ENCODE data around the gene KCTD16. TPM values are rescaled to one million over a fixed set of nuclear protein-coding genes. Genes with fewer than 3 reads are reported as not detected.

KCTD16 gene
- polyA plus RNA-seq, 1 of the 3 experiments (the other 2 are of a cell fraction) = 0.03 TPM

- TF ChIP-seq NRF1 (IDR thresholded peaks at IDR 0.05; ENCODE audit: low read depth, low read length) = no peak
- TF ChIP-seq, protein P1, sequence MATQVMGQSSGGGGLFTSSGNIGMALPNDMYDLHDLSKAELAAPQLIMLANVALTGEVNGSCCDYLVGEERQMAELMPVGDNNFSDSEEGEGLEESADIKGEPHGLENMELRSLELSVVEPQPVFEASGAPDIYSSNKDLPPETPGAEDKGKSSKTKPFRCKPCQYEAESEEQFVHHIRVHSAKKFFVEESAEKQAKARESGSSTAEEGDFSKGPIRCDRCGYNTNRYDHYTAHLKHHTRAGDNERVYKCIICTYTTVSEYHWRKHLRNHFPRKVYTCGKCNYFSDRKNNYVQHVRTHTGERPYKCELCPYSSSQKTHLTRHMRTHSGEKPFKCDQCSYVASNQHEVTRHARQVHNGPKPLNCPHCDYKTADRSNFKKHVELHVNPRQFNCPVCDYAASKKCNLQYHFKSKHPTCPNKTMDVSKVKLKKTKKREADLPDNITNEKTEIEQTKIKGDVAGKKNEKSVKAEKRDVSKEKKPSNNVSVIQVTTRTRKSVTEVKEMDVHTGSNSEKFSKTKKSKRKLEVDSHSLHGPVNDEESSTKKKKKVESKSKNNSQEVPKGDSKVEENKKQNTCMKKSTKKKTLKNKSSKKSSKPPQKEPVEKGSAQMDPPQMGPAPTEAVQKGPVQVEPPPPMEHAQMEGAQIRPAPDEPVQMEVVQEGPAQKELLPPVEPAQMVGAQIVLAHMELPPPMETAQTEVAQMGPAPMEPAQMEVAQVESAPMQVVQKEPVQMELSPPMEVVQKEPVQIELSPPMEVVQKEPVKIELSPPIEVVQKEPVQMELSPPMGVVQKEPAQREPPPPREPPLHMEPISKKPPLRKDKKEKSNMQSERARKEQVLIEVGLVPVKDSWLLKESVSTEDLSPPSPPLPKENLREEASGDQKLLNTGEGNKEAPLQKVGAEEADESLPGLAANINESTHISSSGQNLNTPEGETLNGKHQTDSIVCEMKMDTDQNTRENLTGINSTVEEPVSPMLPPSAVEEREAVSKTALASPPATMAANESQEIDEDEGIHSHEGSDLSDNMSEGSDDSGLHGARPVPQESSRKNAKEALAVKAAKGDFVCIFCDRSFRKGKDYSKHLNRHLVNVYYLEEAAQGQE (IDR thresholded peaks at IDR 0.05; ENCODE audit: low read depth, low read length) = no peak
- TF ChIP-seq, protein P2, sequence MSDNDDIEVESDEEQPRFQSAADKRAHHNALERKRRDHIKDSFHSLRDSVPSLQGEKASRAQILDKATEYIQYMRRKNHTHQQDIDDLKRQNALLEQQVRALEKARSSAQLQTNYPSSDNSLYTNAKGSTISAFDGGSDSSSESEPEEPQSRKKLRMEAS (IDR thresholded peaks at IDR 0.05; ENCODE audit: low read depth) = no peak
- TF ChIP-seq EZH2phosphoT487 (IDR thresholded peaks at IDR 0.05; ENCODE audit: borderline replicate concordance, low read depth) = no peak
- TF ChIP-seq RFX5 (IDR thresholded peaks at IDR 0.05; ENCODE audit: low read length) = no peak
- no peak for TF ChIP-seq RAD21 (IDR thresholded peaks at IDR 0.05; ENCODE audit: low read length)
- no peak for TF ChIP-seq JUND (IDR thresholded peaks at IDR 0.05)
- TF ChIP-seq SMC3 (IDR thresholded peaks at IDR 0.05; ENCODE audit: low read depth, low read length) = no peak
Observed at GRCh38 chr5:144451187-144451973, 280.7 kb downstream of the KCTD16 start (continued).

- CTCF ChIA-PET = interaction anchor here (0.6 to 2.1 kb wide), 2 partner anchors 14 to 1370 kb away, joined by 3 to 7 read pairs; no protein-coding TSS in a partner anchor
- H3K9me3 ChIP-seq = no peaks in the 10 kb centered on the region
Observed at GRCh38 chr5:144453753-144454152, 283.1 kb downstream of the KCTD16 start.

More at GRCh38 chr5:144453753-144454152, 283.1 kb downstream of the KCTD16 start:
- POLR2A ChIA-PET = no interaction called here
- Histone ChIP-seq H3K9ac (no peak overlapping the region), H3K36me3 (replicated peaks in 1 of 2; ENCODE audit: control insufficient read depth in 1 of 2, insufficient read depth in 2 of 2, low read length in 1 of 2) (no peaks in the 10 kb centered on the region), H2AFZ (ENCODE audit: low read depth) (no peak overlapping the region), H3K27me3 (ENCODE audit: insufficient read depth) (no peaks in the 10 kb centered on the region), H3K27ac (ENCODE audit: low read depth in 2 of 2, low read length in 1 of 2) (no peak overlapping the region), H3K9me2 (no peaks in the 10 kb centered on the region), H3F3A (replicated peaks; ENCODE audit: insufficient read depth) (no peaks in the 10 kb centered on the region), H3K79me2 (ENCODE audit: insufficient read depth) (no peaks in the 10 kb centered on the region), H4K20me1 (ENCODE audit: insufficient read depth) (no peaks in the 10 kb centered on the region), H3K4me1 (ENCODE audit: control insufficient read depth in 1 of 2, insufficient read depth in 2 of 2, low read depth in 1 of 2, low read length in 1 of 2) (no peaks in the 10 kb centered on the region), H3K4me3 (ENCODE audit: low read depth in 2 of 2, low read length in 1 of 2) (no peak overlapping the region), H3K4me2 (no peak overlapping the region)
- WGBS (ENCODE audit: low lambda C conversion rate) = 54% methylated on average over 4 of the region's 4 CpGs
- TF ChIP-seq SMC3 (IDR thresholded peaks at IDR 0.05; ENCODE audit: low read depth, low read length) = no peak
- no peak for TF ChIP-seq MEF2A (IDR thresholded peaks at IDR 0.05; ENCODE audit: borderline replicate concordance, low read depth)
- TF ChIP-seq, protein P1 (IDR thresholded peaks at IDR 0.05; ENCODE audit: low read depth, low read length) = no peak
- TF ChIP-seq NRF1 (IDR thresholded peaks at IDR 0.05; ENCODE audit: low read depth, low read length) = no peak
- no peak for TF ChIP-seq JUND (IDR thresholded peaks at IDR 0.05)
- TF ChIP-seq USF2 (IDR thresholded peaks at IDR 0.05; ENCODE audit: borderline replicate concordance, low read depth, low read length) = no peak
- no peak for DNase-seq

Measured in SK-N-SH (cell line).